Skin of body (tissue), 2 donors: ENCODE data around the gene ADARB1. TPM values are rescaled to one million over a fixed set of nuclear protein-coding genes. Genes with fewer than 3 reads are reported as not detected.
"Not testable (repeated sequence)": the region's sequence is repeated elsewhere in the genome, so short reads cannot be mapped to it uniquely, and the experiment has no call there.

Experiments
- DNase-seq: peaks from one replicate; lab custom pipeline; 2025; lab: John Stamatoyannopoulos, UW
- total RNA-seq: library from RNA; depleted of rRNA; stranded (reverse); fragments of >200 nt; gene quantifications from one replicate; pipeline ENCODE4 v1.2.3, GENCODE V29; 2014

ADARB1 gene
- total RNA-seq, 1 donor from 2014 or later: 28.3 TPM

GRCh38 chr21:45134279-45135076, 60.1 kb downstream of the ADARB1 start:
- no peak for DNase-seq

GRCh38 chr21:45135122-45135521, 60.7 kb downstream of the ADARB1 start:
- DNase-seq: no peak

DNA sequence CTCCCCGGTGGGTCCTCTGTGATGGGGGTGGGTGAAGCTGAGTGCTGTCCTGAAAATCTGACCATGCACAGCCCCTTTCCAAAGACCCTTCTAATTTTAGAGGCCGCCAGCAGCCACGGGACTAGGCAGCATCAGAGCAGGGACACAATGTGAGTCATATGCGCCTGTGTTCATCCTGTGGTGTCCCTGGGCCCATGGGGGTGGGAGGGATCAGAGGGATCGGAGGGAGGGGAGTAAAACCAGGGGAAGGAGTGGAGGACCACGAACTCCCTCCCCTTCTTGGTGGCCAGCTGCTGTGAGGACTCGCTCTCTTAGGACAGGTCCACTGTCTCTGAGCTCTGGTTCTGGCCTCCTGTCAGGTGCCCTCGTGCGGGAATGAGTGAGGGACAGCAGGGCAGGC, 61.5 kb downstream of the ADARB1 start:
- no peak for DNase-seq

- no peak for DNase-seq
Observed at GRCh38 chr21:45136500-45136899, 62.1 kb downstream of the ADARB1 start.

- DNase-seq: peak; percentile 75
Observed at GRCh38 chr21:45136927-45137611, 62.7 kb downstream of the ADARB1 start.

- no peak for DNase-seq
Observed at GRCh38 chr21:45137612-45137937, 63.2 kb downstream of the ADARB1 start.

DNA sequence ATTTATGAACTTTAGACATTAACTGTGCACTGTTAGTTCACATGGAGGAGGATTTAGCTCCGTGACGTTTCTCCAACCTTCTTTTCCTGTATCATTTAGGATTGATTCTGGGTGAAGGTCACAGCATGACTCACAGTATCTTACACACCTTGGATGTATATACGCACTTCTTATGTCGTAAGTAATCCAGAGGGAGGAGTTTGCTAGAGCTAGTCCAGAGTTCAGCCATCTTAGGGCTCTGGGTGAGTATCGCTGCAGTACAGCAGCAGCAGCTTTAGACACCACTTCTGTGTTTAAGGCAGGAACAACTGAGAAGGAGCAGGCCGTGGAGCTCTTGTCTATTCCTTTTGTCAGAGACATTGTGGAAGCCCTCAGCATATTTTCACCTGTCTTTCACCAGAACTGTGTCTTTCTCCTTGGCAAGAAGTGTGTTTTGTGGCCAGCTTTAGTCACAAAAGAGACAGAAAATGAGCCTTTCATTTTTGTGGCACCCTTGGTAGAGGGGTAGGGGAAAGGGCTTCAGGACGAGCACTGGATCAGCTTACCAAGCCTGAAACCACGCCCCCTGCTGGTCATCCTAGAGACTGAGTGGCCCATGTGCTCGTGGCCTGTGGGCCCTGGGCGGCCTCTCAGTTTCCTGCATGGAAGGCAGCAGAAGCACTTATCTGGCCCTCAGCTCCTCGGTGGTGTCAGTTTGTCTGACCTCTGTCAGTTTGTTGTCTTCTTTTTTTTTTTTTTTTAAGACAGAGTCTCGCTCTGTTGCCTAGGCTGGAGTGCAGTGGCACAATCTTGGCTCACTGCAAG, 64.0 kb downstream of the ADARB1 start:
- no peak for DNase-seq

DNA sequence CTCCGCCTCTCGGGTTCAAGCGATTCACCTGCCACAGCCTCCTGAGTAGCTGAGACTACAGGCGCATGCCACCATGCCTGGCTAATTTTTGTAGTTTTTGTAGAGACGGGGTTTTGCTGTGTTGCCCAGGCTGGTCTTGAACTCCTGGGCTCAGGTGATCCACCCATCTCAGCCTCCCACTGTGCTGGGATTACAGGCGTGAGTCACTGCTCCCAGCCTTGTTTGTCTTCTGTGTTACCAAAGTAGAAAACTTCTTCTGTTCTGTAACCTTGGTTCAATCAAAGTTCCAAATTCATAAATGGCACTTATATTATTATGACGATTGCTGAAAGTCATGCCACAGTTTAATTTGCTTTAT, 64.6 kb downstream of the ADARB1 start:
- DNase-seq: not testable (repeated sequence)

DNA sequence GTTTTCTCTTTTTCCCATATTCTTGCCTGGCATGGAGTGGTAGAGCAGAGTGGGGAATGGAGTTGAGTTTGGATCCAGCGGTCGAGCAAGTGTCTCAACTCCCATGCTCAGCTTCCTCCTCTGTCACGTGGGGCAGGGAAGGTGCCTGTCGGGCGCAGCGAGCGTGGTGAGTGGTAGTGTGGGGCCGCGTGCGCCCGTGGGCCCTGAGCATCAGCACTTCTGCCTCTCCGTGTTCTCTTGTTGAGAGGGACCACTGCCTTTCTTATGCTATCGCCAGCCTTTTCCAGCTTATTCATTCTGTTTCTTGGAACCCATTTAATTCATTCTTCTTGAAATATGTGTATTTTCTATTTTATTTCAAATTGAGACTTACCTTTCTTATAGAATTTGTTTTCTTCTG, 65.1 kb downstream of the ADARB1 start:
- no peak for DNase-seq

- peak; percentile 73 for DNase-seq
Observed at GRCh38 chr21:45140346-45140940, 66.1 kb downstream of the ADARB1 start.

- not testable (repeated sequence) for DNase-seq
Observed at GRCh38 chr21:45140944-45141343, 66.6 kb downstream of the ADARB1 start.

GRCh38 chr21:45141507-45141906, 67.1 kb downstream of the ADARB1 start:
- DNase-seq: no peak

GRCh38 chr21:45142469-45143308, 68.3 kb downstream of the ADARB1 start:
- DNase-seq: peak; percentile 32

DNA sequence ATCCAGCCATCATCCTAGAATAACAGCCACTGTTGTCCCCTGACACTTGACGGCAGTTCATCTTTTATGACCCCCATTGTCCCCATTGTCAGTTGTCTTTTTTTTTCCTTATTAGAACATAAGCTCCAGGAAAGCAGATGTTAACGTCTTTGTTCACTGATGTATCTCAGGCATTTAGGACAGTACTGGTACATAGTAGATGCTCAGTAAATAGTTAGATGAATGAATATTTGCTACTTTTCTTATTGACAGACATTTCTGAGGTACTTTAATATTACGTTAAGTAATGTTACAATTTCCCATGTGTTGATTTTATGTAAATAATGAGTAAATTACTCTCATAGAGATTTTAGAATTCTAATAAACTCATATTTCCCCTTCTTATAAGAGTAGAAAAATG, 69.5 kb downstream of the ADARB1 start:
- DNase-seq: no peak

- DNase-seq: no peak
Observed at GRCh38 chr21:45145146-45145545, 70.8 kb downstream of the ADARB1 start.

- not testable (repeated sequence) for DNase-seq
Observed at GRCh38 chr21:45145846-45146245, 71.5 kb downstream of the ADARB1 start.

- no peak for DNase-seq
Observed at GRCh38 chr21:45146306-45146705, 71.9 kb downstream of the ADARB1 start.

- no peak for DNase-seq
Observed at GRCh38 chr21:45146801-45147200, 72.4 kb downstream of the ADARB1 start.

GRCh38 chr21:45147473-45148315, 73.3 kb downstream of the ADARB1 start:
- no peak for DNase-seq
